ENCODE results near the gene ARMC8.

ARMC8 gene

GRCh38 chr3:138329127-138329983, 142.3 kb downstream of the ARMC8 start, which contains the start of gene NME9:
NME9 (minus strand) TSS chr3:138329851; CDS start chr3:138329335, 516 bp downstream.
- no peaks in the 10 kb centered on the region for H3K27me3 Mint-ChIP-seq
- H3K36me3 Mint-ChIP-seq (ENCODE audit: insufficient read depth): peaks cover 12% of the 10 kb centered on the region
- peaks cover 28% of the 10 kb centered on the region for H3K4me1 Mint-ChIP-seq
- peak within 1 kb of the TSS; percentile 83 for H3K4me3 Mint-ChIP-seq
- ATAC-seq (replicated peaks; ENCODE audit: extremely low read depth, poor library complexity, severe bottlenecking): peak; percentile 87
- DNase-seq (ENCODE audit: low spot score in 2 of 2): peak; percentile 77 to 81
- H3K9me3 Mint-ChIP-seq: no peaks in the 10 kb centered on the region
- H3K27ac Mint-ChIP-seq (ENCODE audit: low read depth): peak within 1 kb of the TSS; percentile 84

GRCh38 chr3:138329984-138330293, 142.8 kb downstream of the ARMC8 start:
- H3K4me3 Mint-ChIP-seq: peak overlapping the region; percentile 83
- peak overlapping the region; percentile 84 for H3K27ac Mint-ChIP-seq (ENCODE audit: low read depth)
- no peak for DNase-seq (ENCODE audit: low spot score in 2 of 2)
- peaks cover 11% of the 10 kb centered on the region for H3K36me3 Mint-ChIP-seq (ENCODE audit: insufficient read depth)
- H3K27me3 Mint-ChIP-seq: no peaks in the 10 kb centered on the region
- no peak for ATAC-seq (replicated peaks; ENCODE audit: extremely low read depth, poor library complexity, severe bottlenecking)
- no peaks in the 10 kb centered on the region for H3K9me3 Mint-ChIP-seq
- H3K4me1 Mint-ChIP-seq: peaks cover 28% of the 10 kb centered on the region

- Mint-ChIP-seq H3K36me3 (ENCODE audit: insufficient read depth) (peaks cover 10% of the 10 kb centered on the region), H3K4me3 (no peak overlapping the region), H3K27me3 (no peaks in the 10 kb centered on the region), H3K9me3 (no peaks in the 10 kb centered on the region), H3K27ac (ENCODE audit: low read depth) (no peak overlapping the region), H3K4me1 (peaks cover 28% of the 10 kb centered on the region)
- no peak for DNase-seq (ENCODE audit: low spot score in 2 of 2)
- ATAC-seq (replicated peaks; ENCODE audit: extremely low read depth, poor library complexity, severe bottlenecking): no peak
Observed at GRCh38 chr3:138331143-138331894, 144.2 kb downstream of the ARMC8 start.

DNA sequence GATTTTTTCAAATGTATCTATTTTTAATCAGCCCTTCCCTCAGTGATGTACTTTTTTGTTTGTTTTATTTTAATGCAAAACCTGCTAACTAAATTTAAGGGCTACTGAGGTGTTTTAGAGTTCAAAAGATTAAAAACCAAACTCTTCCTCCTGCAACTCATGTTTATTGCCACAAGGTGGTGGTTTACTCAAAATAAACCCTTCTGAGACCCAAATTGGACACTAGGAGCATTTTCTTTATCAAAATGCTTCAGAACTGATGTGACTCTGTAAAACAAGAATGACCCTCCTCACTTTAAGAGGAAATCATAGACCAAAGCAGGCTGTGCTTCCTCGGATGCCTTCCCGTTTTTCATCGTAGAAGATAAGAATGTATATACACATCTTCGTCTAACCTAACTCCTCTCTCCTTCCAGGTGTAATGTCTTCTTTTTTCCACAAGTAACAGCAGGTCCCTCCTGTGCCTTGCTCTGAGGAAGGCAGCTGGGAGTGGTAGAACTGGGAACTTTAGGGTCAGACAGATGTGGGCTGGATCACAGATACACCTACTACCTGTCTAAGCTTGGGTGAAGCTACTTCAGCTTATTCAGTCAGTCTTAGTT, 145.5 kb downstream of the ARMC8 start:
- Mint-ChIP-seq H3K4me3 (no peak overlapping the region), H3K27ac (ENCODE audit: low read depth) (no peak overlapping the region), H3K4me1 (peaks cover 28% of the 10 kb centered on the region)

DNA sequence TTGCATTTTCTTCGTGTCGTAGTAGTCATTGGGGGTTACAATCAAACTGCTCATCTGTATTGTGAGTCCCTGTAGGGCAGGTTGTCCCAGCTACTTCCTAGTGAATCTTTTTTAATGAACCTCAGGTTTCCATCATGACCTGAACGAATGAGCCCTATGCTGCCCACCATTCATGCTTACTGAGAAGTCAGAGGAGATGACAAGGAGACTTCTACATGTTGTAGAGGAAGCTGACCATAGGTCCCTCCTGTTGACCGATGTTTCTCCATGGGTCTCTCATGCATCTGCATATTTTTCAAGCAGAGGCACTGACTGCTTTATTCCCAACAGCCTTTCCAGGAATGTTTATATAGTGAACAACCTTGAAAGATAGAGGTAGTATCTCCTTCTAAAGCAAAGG, 147.5 kb downstream of the ARMC8 start:
- Mint-ChIP-seq H3K27me3 (peaks cover 6% of the 10 kb centered on the region), H3K27ac (ENCODE audit: low read depth) (no peak overlapping the region), H3K4me1 (peaks cover 13% of the 10 kb centered on the region), H3K36me3 (ENCODE audit: insufficient read depth) (peaks cover 5% of the 10 kb centered on the region), H3K4me3 (no peak overlapping the region), H3K9me3 (no peaks in the 10 kb centered on the region)
- no peak for ATAC-seq (replicated peaks; ENCODE audit: extremely low read depth, poor library complexity, severe bottlenecking)
- no peak for DNase-seq (ENCODE audit: low spot score in 2 of 2)

More for the DNA sequence above, 145.5 kb downstream of the ARMC8 start:
- no peaks in the 10 kb centered on the region for H3K9me3 Mint-ChIP-seq
- peaks cover 10% of the 10 kb centered on the region for H3K36me3 Mint-ChIP-seq (ENCODE audit: insufficient read depth)
- no peak for ATAC-seq (replicated peaks; ENCODE audit: extremely low read depth, poor library complexity, severe bottlenecking)
- no peaks in the 10 kb centered on the region for H3K27me3 Mint-ChIP-seq
- DNase-seq (ENCODE audit: low spot score in 2 of 2): no peak

- Mint-ChIP-seq H3K4me1 (peaks cover 5% of the 10 kb centered on the region), H3K27me3 (peaks cover 6% of the 10 kb centered on the region), H3K9me3 (no peaks in the 10 kb centered on the region), H3K36me3 (ENCODE audit: insufficient read depth) (no peaks in the 10 kb centered on the region), H3K4me3 (no peak overlapping the region), H3K27ac (ENCODE audit: low read depth) (no peak overlapping the region)
- no peak for DNase-seq (ENCODE audit: low spot score in 2 of 2)
- no peak for ATAC-seq (replicated peaks; ENCODE audit: extremely low read depth, poor library complexity, severe bottlenecking)
Observed at GRCh38 chr3:138336454-138336999, 149.4 kb downstream of the ARMC8 start.

DNA sequence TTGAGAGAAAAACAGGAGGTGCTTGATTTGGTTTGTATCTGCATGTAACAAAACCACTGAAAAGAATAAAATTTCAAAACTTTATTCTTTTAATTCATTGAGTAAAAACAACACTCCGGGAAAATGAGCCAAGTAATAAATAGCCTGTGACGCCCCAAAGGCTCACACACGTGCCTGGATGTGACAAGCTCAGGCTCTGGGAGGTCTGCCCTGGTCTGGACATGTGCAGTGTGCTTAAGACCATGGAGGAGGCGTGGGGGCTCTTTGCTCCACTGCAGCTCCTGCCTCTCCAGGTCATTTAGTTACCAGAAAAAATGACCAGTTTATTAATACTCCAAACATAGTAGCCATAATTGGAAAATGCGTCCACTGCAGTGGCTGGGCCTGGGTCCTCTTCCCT, 151.1 kb downstream of the ARMC8 start:
- no peak overlapping the region for H3K27ac Mint-ChIP-seq (ENCODE audit: low read depth)
- H3K4me1 Mint-ChIP-seq: no peaks in the 10 kb centered on the region
- no peaks in the 10 kb centered on the region for H3K36me3 Mint-ChIP-seq (ENCODE audit: insufficient read depth)
- H3K4me3 Mint-ChIP-seq: no peak overlapping the region
- ATAC-seq (replicated peaks; ENCODE audit: extremely low read depth, poor library complexity, severe bottlenecking) (no peak), DNase-seq (ENCODE audit: low spot score in 2 of 2) (no peak)
- H3K9me3 Mint-ChIP-seq: no peaks in the 10 kb centered on the region
- peaks cover 6% of the 10 kb centered on the region for H3K27me3 Mint-ChIP-seq

DNA sequence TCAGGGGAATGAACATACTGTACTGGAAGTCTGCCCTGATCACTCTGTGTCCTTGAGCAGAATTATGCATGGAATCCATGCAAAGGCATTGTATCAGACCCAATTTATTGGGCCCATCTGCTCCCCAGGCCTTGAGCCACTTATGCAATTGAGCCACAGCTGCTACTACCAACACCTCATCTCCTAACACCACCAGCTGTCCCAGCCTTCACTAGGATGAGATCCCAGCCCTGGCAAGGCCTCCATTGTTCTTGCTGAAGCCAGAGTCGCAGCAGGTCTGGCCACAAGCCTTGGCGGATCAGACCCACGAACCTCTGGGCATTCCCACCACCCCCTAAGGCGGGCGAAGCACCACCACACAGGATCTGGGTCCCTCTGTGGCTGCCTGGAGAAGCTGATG, 151.7 kb downstream of the ARMC8 start:
- no peaks in the 10 kb centered on the region for H3K9me3 Mint-ChIP-seq
- H3K4me3 Mint-ChIP-seq: no peak overlapping the region
- H3K36me3 Mint-ChIP-seq (ENCODE audit: insufficient read depth): no peaks in the 10 kb centered on the region
- H3K4me1 Mint-ChIP-seq: no peaks in the 10 kb centered on the region
- no peak overlapping the region for H3K27ac Mint-ChIP-seq (ENCODE audit: low read depth)
- peaks cover 6% of the 10 kb centered on the region for H3K27me3 Mint-ChIP-seq
- ATAC-seq (replicated peaks; ENCODE audit: extremely low read depth, poor library complexity, severe bottlenecking): no peak
- no peak for DNase-seq (ENCODE audit: low spot score in 2 of 2)

- no peak for DNase-seq (ENCODE audit: low spot score in 2 of 2)
- H3K9me3 Mint-ChIP-seq: no peaks in the 10 kb centered on the region
- peaks cover 12% of the 10 kb centered on the region for H3K27me3 Mint-ChIP-seq
Observed at GRCh38 chr3:138340511-138340910, 153.4 kb downstream of the ARMC8 start.

DNA sequence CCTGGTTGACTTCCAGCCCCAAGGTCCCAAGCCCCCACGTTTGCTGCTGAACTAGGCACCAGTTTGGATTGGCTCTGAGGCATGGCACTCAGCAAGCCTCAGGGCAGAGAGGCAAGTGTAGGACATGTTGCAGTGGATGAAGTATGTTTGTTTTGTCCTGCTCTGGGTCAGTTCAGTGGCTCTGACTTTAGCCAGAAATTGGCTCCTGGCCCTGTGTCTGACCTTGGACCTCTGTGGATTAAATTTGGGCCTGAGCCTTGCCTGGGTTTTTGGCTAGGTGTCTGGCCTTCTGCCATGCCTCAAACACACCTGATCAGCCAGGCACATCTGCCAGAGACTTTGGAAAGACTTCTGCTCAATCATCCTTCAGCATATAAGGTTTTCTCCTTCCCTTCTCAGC, 157.7 kb downstream of the ARMC8 start:
- no peaks in the 10 kb centered on the region for H3K36me3 Mint-ChIP-seq (ENCODE audit: insufficient read depth)
- DNase-seq (ENCODE audit: low spot score in 2 of 2) (no peak), ATAC-seq (replicated peaks; ENCODE audit: extremely low read depth, poor library complexity, severe bottlenecking) (no peak)
- no peaks in the 10 kb centered on the region for H3K9me3 Mint-ChIP-seq
- H3K27me3 Mint-ChIP-seq: peaks cover 42% of the 10 kb centered on the region
- H3K4me1 Mint-ChIP-seq: peaks cover 5% of the 10 kb centered on the region
- H3K27ac Mint-ChIP-seq (ENCODE audit: low read depth): no peak overlapping the region
- H3K4me3 Mint-ChIP-seq: no peak overlapping the region

More at GRCh38 chr3:138340511-138340910, 153.4 kb downstream of the ARMC8 start:
- ATAC-seq (replicated peaks; ENCODE audit: extremely low read depth, poor library complexity, severe bottlenecking): no peak
- Mint-ChIP-seq H3K4me3 (no peak overlapping the region), H3K4me1 (no peaks in the 10 kb centered on the region), H3K36me3 (ENCODE audit: insufficient read depth) (no peaks in the 10 kb centered on the region), H3K27ac (ENCODE audit: low read depth) (no peak overlapping the region)

Measured in central memory CD8-positive, alpha-beta T cell (primary cell).